GM12865 (cell line): ENCODE data around the gene EFEMP2.
A peak's percentile ranks its signal among the peaks of the same experiment; 100 is the strongest.

Experiments
- DNase-seq: peaks from one replicate; pipeline ENCODE4 v3.0.0; 2010; ENCODE audit warnings: low read depth
- H3K4me3 ChIP-seq: 2 replicates; pipeline ENCODE4 v1.5.1; 2011; ENCODE audit warnings: mild to moderate bottlenecking, low read depth, low read length, control low read depth
- CTCF ChIP-seq: IDR thresholded peaks from 2 replicates; pipeline ENCODE4 v1.5.1; 2011; ENCODE audit warnings: low read length, control low read depth, low read depth, inconsistent platforms; ENCODE audit not compliant: insufficient read depth; ENCODE audit errors: missing control alignments

The EFEMP2 gene

GRCh38 chr11:65900125-65900898, 27.7 kb upstream of the EFEMP2 start, which contains the start of gene FOSL1:
TSS of gene FOSL1 (minus strand) at chr11:65900388. CDS start at chr11:65900339, 49 bp downstream.
- no peak for TF ChIP-seq CTCF
- DNase-seq = peak; percentile 98
- peak within 1 kb of the TSS; percentile 60 for H3K4me3 ChIP-seq

GRCh38 chr11:65899356-65900124, 26.9 kb upstream of the EFEMP2 start:
- peak; percentile 70 for DNase-seq
- peak; percentile 1 for TF ChIP-seq CTCF
- peak overlapping the region; percentile 60 for H3K4me3 ChIP-seq

DNA sequence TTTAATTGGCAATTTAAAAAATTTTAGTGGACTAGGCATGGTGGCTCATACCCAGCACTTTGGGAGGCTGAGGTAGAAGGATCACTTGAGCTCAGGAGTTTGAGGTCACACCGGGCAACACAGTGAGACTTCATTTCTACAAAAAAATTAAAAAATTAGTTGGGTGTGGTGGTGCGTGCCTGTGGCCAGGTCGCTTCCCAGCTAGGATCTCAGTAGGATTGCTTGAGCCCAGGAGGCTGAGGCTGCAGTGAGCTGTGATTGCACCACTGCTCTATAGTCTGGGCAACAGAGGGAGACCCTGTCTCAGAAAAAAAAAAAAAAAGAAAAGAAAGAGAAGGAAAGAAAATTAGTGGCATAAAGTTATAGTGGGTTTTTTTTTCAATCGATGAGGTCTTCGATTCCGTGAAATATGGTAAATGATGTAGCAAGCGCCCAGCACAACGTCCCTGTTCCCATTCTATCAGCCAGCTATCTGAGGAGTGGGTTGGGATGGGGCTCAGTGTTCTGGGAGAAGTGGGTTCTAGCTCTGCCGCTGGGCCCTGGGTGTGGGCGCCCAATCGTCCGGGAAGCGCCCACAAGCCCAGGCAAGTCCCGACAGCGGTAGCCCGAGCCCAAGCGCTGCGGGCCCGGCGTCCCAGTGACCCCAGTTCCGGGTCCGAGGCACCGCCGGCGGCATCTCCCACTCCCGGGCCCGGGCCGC, 26.2 kb upstream of the EFEMP2 start:
- H3K4me3 ChIP-seq = peak overlapping the region; percentile 60
- DNase-seq = no peak
- TF ChIP-seq CTCF = no peak

DNA sequence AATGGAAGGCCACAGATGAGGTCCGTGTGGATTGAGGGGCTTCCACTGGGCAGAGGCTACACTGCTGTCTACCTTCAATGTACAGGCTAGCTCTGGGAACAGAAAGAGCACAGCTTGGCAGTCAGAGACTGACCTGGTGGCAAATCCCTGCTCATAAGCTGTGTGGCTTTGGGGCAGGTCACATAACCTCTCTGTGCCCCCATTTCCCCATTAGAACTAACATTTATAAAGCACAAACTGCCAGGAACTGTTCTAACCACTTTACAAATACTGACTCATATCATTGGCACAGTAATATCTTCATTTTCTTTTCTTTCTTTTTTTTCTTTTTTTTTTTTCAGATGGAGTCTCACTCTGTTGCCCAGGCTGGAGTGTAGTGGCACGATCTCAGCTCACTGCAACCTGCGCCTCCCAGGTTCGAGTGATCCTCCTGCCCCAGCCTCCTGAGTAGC, 24.4 kb upstream of the EFEMP2 start:
- H3K4me3 ChIP-seq = no peak overlapping the region

DNA sequence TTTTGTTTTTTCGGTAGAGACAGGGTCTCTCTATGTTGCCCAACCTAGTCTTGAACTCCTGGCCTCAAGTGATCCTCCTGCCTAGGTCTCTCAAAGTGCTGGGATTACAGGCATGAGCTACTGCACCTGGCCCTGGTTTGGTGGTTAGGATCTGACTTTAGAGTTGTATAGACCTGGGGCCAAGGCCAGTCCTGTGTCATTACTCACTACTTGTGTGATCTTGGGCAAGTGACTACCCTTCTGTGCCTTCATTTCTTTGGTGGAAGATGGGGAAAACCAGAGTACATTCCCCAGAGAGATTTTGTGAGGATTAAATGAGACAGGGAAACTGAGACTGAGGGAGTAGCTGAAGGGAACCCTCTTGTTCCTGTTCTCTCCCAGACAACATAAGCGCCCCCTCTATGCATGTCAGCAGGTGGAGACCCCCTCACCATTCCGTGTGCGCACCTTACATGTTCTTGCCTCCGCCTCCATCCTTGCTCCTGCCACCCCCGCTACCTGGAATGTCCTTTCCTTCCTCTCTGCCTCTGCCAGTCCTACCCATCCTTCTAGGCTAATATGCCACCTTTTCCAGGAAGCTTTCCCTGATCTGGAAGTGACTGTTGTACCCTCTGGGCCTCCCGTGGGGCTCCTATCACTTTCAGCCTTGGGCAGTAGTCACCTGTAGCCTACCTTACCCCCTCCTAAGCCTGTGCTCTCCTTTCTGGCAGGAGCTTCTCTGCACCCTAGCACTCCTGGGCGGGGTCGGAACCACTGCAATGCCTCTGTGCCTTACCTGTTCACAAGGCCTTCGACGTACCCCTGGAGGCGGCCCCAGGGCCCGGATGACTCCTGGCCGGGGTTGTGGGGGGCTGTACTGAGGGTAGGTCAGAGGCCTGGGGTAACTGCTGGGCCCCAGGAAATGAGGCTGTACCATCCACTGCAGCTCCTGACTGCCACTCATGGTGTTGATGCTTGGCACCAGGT, 23.7 kb upstream of the EFEMP2 start:
- no peak for TF ChIP-seq CTCF
- no peak overlapping the region for H3K4me3 ChIP-seq

More for the DNA sequence above, 24.4 kb upstream of the EFEMP2 start:
- no peak for TF ChIP-seq CTCF
- no peak for DNase-seq

More for the DNA sequence above, 23.7 kb upstream of the EFEMP2 start:
- DNase-seq = no peak
